Prostate gland (tissue), 2 donors: Measurements from ENCODE around the gene RRAD.

Experiments used
- POLR2A ChIP-seq: fragments of 450-650 bp; IDR thresholded peaks from one replicate; pipeline ENCODE4 v1.6.1; 2016; ENCODE audit warnings: antibody characterized with exemption, mild to moderate bottlenecking
- POLR2AphosphoS5 ChIP-seq: sonication (generic); formaldehyde crosslinking; IDR thresholded peaks from one replicate; pipeline ENCODE4 v1.6.1; 2017; ENCODE audit warnings: antibody characterized with exemption
- TF ChIP-seq, protein P1 (sequence below), 4 experiments: fragments of 200-600 bp in 2 of 4; fragments of 450-650 bp in 2 of 4; sonication (generic) in 2 of 4; IDR thresholded peaks; 1 replicate in 3 of 4; 2 replicates in 1 of 4; pipeline ENCODE4 v1.5.1; 2016 to 2019; ENCODE audit warnings: antibody characterized with exemption in 4 of 4, mild to moderate bottlenecking in 2 of 4, moderate library complexity in 2 of 4

- TF ChIP-seq POLR2A = no peak
- TF ChIP-seq, protein P1, sequence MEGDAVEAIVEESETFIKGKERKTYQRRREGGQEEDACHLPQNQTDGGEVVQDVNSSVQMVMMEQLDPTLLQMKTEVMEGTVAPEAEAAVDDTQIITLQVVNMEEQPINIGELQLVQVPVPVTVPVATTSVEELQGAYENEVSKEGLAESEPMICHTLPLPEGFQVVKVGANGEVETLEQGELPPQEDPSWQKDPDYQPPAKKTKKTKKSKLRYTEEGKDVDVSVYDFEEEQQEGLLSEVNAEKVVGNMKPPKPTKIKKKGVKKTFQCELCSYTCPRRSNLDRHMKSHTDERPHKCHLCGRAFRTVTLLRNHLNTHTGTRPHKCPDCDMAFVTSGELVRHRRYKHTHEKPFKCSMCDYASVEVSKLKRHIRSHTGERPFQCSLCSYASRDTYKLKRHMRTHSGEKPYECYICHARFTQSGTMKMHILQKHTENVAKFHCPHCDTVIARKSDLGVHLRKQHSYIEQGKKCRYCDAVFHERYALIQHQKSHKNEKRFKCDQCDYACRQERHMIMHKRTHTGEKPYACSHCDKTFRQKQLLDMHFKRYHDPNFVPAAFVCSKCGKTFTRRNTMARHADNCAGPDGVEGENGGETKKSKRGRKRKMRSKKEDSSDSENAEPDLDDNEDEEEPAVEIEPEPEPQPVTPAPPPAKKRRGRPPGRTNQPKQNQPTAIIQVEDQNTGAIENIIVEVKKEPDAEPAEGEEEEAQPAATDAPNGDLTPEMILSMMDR (IDR thresholded peaks at IDR 0.05) = no peak
- TF ChIP-seq POLR2AphosphoS5 = peak; percentile 68
Observed at GRCh38 chr16:66936889-66937554, 11.7 kb upstream of the RRAD start.
